ENCODE measurements around the gene DCAF10. TPM values are rescaled to one million over a fixed set of nuclear protein-coding genes. Genes with fewer than 3 reads are reported as not detected.

Gene DCAF10
- total and polyA plus RNA-seq, 2 of the 8 experiments (the other 6 are each of a cell fraction or from before 2014, with no cell fraction given): 7.1 to 15.0 TPM

- TF ChIP-seq ATF2 (IDR thresholded peaks at IDR 0.05; ENCODE audit: low read length): no peak
- no peak for TF ChIP-seq EP300 (IDR thresholded peaks at IDR 0.05; ENCODE audit: borderline replicate concordance in 1 of 2, low read depth in 2 of 2, low read length in 2 of 2)
- no peak for TF ChIP-seq FOSL1 (IDR thresholded peaks at IDR 0.05; ENCODE audit: insufficient read depth, low read depth, low read length)
- TF ChIP-seq RNF2 (IDR thresholded peaks at IDR 0.05; ENCODE audit: borderline replicate concordance, low read depth, low read length, missing control alignments, poor library complexity, severe bottlenecking): no peak
- no peak for TF ChIP-seq CBX8 (IDR thresholded peaks at IDR 0.05; ENCODE audit: borderline replicate concordance, low read depth, low read length)
- TF ChIP-seq SIN3A (conservative IDR thresholded peaks at IDR 0.05 in 1 of 2, IDR thresholded peaks at IDR 0.05 in 1 of 2; ENCODE audit: low read depth in 1 of 2, low read length in 2 of 2): no peak
Measured at GRCh38 chr9:37892063-37892462, 91.5 kb downstream of the DCAF10 start (continued).

Measured in H1 (cell line).